Inferior parietal cortex (tissue), 1 donor: Measurements from ENCODE around the gene KIF5C.

Experiments used
- DNase-seq: peaks from one replicate; pipeline ENCODE4 v3.0.0-alpha.2; 2016; ENCODE audit errors: extremely low spot score

Gene KIF5C

GRCh38 chr2:149041482-149041881 lies 166.5 kb downstream of the KIF5C start:
- DNase-seq: no peak

GRCh38 chr2:149042881-149043280 lies 167.9 kb downstream of the KIF5C start:
- no peak for DNase-seq

GRCh38 chr2:149044500-149044899 lies 169.5 kb downstream of the KIF5C start:
- DNase-seq: no peak

GRCh38 chr2:149047118-149047517 lies 172.1 kb downstream of the KIF5C start:
- no peak for DNase-seq

- no peak for DNase-seq
Measured at GRCh38 chr2:149049142-149049541, 174.1 kb downstream of the KIF5C start.

- no peak for DNase-seq
Measured at GRCh38 chr2:149050188-149050587, 175.2 kb downstream of the KIF5C start.

GRCh38 chr2:149055751-149056150 lies 180.7 kb downstream of the KIF5C start:
- DNase-seq: no peak

GRCh38 chr2:149056541-149057255 lies 181.7 kb downstream of the KIF5C start:
- DNase-seq: no peak

GRCh38 chr2:149057401-149057800 lies 182.4 kb downstream of the KIF5C start:
- no peak for DNase-seq

GRCh38 chr2:149058936-149059335 lies 183.9 kb downstream of the KIF5C start:
- no peak for DNase-seq

GRCh38 chr2:149059822-149060221 lies 184.8 kb downstream of the KIF5C start:
- DNase-seq: no peak

- DNase-seq: no peak
Measured at GRCh38 chr2:149061133-149061745, 186.2 kb downstream of the KIF5C start.

- no peak for DNase-seq
Measured at GRCh38 chr2:149062531-149062930, 187.5 kb downstream of the KIF5C start.

- no peak for DNase-seq
Measured at GRCh38 chr2:149063177-149063576, 188.2 kb downstream of the KIF5C start.

- no peak for DNase-seq
Measured at GRCh38 chr2:149064365-149064841, 189.4 kb downstream of the KIF5C start.

GRCh38 chr2:149064856-149065630 lies 190.0 kb downstream of the KIF5C start:
- no peak for DNase-seq

- DNase-seq: no peak
Measured at GRCh38 chr2:149068225-149068995, 193.4 kb downstream of the KIF5C start.

GRCh38 chr2:149068996-149069888 lies 194.2 kb downstream of the KIF5C start:
- DNase-seq: no peak

GRCh38 chr2:149070681-149071320 lies 195.8 kb downstream of the KIF5C start:
- DNase-seq: no peak

- no peak for DNase-seq
Measured at GRCh38 chr2:149075105-149075504, 200.1 kb downstream of the KIF5C start.
